ENCODE measurements around the gene BRF1.

DNA sequence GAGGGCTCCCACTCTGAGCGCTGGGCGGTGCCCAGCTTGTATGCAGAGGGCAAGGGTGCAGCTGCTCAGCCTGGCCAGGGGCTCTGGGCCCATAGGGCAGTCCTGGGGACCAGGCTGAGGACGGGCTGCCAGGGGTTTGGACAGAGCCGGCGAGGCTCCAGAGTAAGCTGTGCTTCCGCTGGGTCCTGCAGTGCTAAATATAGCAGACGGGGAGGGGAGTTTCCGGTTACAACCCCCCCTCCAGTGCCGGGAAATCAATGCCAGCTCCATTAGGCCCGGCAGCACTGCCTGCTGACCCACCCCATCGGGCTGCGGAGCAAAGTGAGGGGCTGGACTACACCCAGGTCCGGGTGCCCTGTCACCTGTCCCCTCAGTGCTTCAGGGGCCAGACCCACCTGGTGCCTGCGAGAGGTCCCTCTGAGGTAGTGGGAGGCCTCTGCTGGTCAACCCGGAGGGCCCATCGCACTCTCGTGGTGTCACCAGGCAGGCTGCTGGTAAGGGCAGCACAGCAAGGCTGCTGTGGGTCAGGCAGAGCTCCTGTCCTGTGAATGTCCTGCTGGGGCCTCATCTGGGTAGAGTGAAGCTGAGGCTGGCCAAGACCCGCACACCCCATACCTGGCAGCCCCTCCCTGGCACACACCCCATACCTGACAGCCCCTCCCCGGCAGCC lies 129.7 kb downstream of the BRF1 start:
- TF ChIP-seq, protein P1, sequence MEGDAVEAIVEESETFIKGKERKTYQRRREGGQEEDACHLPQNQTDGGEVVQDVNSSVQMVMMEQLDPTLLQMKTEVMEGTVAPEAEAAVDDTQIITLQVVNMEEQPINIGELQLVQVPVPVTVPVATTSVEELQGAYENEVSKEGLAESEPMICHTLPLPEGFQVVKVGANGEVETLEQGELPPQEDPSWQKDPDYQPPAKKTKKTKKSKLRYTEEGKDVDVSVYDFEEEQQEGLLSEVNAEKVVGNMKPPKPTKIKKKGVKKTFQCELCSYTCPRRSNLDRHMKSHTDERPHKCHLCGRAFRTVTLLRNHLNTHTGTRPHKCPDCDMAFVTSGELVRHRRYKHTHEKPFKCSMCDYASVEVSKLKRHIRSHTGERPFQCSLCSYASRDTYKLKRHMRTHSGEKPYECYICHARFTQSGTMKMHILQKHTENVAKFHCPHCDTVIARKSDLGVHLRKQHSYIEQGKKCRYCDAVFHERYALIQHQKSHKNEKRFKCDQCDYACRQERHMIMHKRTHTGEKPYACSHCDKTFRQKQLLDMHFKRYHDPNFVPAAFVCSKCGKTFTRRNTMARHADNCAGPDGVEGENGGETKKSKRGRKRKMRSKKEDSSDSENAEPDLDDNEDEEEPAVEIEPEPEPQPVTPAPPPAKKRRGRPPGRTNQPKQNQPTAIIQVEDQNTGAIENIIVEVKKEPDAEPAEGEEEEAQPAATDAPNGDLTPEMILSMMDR (IDR thresholded peaks at IDR 0.05): no peak
- no peak for TF ChIP-seq POLR2AphosphoS5 (IDR thresholded peaks at IDR 0.05)

All from suprapubic skin (tissue), 3 donors.